GM21717 (cell line): ENCODE data around the gene CLASP2.

Source experiments
- ATAC-seq: cut with Tn5 transposase; IDR thresholded peaks from one replicate; pipeline ENCODE4 v1.9.1; 2021; ENCODE audit warnings: mild to moderate bottlenecking, moderate library complexity; ENCODE audit not compliant: unreplicated experiment

Gene CLASP2

DNA sequence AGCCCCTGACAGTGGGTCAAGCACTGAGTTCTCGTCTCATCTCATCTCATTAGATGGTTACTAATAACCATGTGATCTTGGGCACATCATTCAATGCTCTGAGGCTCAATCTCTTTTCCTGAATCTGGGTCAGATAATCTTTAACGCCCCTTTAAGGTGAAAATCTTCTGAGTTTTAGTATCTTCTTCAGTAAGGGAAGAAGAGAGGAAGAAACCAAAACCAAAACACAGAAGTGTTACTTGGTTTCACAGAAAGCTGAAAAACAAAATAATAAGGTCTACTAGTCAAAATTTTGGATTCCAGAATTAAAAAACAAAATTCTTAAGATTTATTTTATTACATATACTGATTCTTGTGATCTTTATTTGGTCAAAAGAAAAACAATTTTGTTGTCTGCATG lies 78.2 kb downstream of the CLASP2 start:
- no peak for ATAC-seq

DNA sequence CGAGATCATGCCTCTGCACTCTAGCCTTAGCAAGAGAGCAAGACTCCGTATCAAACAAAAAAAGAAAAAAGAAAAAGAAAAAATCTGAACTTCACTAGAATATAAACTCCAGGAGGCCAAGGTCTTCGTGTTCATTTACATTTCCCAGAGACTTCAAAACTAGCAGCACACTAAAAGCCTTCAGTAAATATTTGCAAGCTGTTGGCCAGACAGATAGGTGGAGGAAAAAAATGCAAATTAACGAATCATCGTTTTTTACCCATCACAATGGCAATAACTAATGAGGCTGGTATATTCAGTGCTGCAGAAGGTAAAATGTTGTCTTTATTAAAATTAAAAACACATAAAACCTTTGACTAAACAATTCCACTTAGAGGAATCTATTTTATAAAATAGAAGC lies 80.6 kb downstream of the CLASP2 start:
- no peak for ATAC-seq

- ATAC-seq = no peak
Measured at GRCh38 chr3:33636125-33636850, 81.8 kb downstream of the CLASP2 start.

GRCh38 chr3:33634262-33634661 lies 83.8 kb downstream of the CLASP2 start:
- no peak for ATAC-seq

DNA sequence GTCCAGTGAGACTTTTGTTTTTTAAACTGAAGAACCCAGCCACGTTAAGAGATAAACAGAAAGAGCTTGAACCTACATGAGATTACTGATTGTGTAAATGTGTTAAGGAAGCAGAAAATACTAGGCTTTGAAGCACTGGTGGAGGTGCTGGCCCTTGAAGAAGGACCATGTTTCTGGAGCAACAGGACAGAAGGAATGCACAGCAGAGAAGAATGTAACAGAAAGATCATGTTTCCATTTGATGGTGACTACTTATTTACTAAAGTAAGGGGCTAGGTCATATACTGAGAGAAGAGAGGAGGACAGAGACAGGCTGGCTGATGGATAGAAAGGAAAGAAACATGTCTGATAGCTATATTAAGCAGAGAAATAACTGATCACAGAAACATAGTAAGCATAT lies 88.8 kb downstream of the CLASP2 start:
- ATAC-seq = no peak

DNA sequence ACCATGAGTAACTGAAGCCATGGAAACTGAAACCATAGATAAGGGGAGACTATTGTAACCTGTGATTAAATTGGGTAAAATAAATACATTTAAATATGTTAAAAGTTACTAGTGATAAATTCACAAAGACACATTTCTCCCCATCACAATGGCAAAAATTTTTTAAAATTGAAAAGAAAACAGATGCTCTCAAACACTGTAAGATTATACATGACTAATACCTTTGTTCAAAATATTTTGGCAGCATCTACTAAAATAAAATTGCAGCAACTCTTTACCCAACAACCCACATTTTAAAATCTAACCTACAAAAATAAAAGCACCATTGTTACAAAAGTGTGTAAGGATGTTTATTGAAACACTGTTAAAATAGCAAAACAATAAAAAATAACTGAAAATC lies 93.3 kb downstream of the CLASP2 start:
- no peak for ATAC-seq

GRCh38 chr3:33613041-33613440 lies 105.0 kb downstream of the CLASP2 start:
- ATAC-seq = no peak

GRCh38 chr3:33612607-33613006 lies 105.4 kb downstream of the CLASP2 start:
- no peak for ATAC-seq

DNA sequence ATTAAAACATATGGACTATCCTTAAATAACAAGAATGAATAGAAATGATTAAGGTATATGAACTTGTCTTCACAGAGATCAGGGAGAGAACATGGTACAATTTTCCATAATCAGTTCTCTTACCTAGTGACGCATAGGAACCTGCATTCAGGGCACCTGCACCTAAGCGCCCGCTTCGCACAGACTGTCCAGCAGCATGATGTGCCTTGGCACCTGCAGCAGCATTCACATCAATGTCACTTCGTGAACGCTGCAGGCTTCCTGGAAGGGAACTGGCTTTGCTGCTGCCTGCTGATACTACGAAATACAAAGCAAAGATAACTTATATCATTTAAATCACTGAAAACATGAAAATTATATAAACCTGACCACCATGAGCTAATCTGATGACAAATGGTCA lies 115.2 kb downstream of the CLASP2 start:
- ATAC-seq = no peak

- ATAC-seq = no peak
Measured at GRCh38 chr3:33597257-33597689, 120.8 kb downstream of the CLASP2 start.

GRCh38 chr3:33592999-33593398 lies 125.1 kb downstream of the CLASP2 start:
- ATAC-seq = no peak

DNA sequence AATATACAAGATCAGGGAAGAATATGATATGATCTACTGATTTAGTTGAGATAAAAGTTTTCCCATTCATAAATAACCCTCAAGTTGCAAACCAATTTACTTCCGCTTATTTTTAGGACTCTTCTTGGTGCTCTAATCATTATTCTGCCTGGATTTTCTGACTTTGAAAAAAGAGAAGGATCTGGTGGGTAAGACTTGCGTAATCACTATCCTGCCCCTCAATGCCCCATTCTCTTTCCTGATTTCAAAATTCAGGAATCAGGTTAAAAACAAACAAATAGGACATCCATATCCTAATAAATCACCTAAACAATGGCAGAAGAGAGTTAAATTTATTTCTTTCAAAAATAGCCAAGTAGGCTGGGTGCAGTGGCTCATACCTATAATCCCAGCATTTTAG lies 127.5 kb downstream of the CLASP2 start:
- no peak for ATAC-seq

- no peak for ATAC-seq
Measured at GRCh38 chr3:33586402-33586801, 131.7 kb downstream of the CLASP2 start.

- ATAC-seq = no peak
Measured at GRCh38 chr3:33582234-33582633, 135.8 kb downstream of the CLASP2 start.

DNA sequence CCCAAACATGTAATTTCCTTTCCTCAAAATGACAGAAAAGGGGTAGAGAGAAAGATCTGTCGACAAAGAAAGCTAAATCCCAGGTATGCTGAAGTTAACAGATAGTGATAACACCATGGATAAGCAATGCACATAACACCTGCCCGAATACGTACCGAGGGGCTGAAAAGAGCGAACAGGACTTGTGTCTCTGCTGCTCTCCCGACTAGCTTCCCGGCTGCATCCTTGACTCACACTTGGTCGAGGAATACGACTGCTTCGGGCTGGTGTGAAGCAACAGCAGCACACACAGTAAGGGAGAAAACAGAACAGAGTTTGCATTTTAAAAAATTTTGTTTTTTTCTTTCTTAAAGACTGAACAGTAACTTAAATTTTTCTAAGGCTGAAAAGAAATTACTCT lies 136.4 kb downstream of the CLASP2 start:
- ATAC-seq = no peak

GRCh38 chr3:33579840-33580239 lies 138.2 kb downstream of the CLASP2 start:
- ATAC-seq = no peak

GRCh38 chr3:33579178-33579510 lies 138.9 kb downstream of the CLASP2 start:
- ATAC-seq = no peak

- ATAC-seq = no peak
Measured at GRCh38 chr3:33578325-33579177, 139.5 kb downstream of the CLASP2 start.

- ATAC-seq = no peak
Measured at GRCh38 chr3:33577588-33577987, 140.5 kb downstream of the CLASP2 start.

DNA sequence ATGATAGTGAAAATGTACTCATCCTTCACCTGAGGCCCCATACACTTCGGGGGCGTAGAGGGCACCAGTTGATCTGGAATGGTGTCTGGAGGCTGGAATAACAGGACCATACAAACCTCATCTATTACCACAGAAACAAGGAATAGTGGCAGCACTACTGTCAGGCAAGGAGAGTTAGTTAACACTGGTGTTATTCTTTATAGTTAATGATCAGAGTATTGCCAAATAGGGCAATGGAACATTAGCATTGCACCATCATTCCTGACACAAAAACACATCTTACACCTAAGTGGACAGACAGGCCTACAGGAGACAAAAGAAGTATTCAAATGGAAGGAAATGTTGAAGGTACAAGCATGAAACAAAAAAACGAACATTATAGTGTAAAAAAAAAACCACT lies 140.9 kb downstream of the CLASP2 start:
- no peak for ATAC-seq

DNA sequence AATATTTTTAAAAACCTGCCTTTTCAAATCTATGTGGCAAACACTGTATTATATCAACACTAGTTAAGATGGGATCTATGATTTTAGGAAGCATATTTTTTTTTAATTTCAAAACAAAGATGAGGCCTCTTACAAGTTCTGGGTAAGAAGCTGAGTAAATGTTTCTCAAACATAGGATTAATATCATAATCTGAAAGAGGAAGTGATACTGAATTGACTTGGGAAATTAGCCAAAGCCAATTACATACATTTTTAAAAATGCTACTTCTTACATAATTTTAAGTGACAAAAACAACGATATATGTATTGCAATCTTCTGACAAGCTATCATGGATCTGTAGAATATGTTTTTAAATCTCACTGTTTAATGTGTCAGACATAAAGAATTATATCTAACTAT lies 142.7 kb downstream of the CLASP2 start:
- ATAC-seq = no peak

DNA sequence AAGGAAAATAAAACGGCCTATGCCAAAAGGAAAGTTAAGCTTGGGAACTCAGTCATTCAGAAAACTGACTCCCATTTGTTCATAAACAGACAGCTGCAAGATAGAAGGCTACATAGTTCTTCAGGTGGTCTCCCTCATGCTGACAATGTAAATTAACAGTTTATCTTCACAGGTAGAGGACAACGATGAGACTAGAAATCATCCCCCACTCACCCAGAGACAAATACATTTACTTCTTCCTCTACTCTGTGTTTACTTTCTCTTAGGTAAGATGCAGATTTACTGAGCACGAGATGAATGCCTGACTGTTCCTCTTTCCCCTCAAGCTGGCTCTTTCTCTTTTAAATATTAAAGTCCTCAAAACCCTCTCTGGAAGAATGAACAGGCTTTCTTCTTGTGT lies 160.2 kb downstream of the CLASP2 start:
- no peak for ATAC-seq
